HG03378 (cell line): Measurements from ENCODE around the gene MAGEB18.

Source experiments
- ATAC-seq: cut with Tn5 transposase; IDR thresholded peaks from one replicate; pipeline ENCODE4 v1.9.1; 2021; ENCODE audit warnings: mild to moderate bottlenecking, moderate library complexity; ENCODE audit not compliant: unreplicated experiment

Gene MAGEB18

DNA sequence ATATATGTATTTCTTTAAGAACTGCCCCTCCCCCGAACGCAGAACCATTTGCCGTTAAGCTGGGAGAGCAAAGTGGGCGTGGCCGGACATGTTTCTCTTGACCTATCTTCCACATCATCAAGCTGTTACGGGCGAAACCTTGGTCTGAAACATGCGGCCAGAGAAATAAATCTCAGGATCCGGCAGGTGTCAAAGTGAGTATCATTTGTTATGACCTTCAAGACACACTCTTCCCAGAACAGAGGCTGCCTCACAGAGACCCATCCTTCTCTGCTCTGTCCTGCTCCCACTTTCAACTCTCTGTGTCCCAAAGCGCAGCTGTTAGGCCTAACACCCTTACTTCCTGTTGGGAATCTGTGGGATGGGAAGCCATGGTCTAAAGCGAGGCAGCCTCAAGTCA, at the start of gene MAGEB18:
MAGEB18 (plus strand) TSS at position 70 of the 400 bp plus-strand sequence. CDS start 643 bp downstream, outside the sequence.
- no peak for ATAC-seq

DNA sequence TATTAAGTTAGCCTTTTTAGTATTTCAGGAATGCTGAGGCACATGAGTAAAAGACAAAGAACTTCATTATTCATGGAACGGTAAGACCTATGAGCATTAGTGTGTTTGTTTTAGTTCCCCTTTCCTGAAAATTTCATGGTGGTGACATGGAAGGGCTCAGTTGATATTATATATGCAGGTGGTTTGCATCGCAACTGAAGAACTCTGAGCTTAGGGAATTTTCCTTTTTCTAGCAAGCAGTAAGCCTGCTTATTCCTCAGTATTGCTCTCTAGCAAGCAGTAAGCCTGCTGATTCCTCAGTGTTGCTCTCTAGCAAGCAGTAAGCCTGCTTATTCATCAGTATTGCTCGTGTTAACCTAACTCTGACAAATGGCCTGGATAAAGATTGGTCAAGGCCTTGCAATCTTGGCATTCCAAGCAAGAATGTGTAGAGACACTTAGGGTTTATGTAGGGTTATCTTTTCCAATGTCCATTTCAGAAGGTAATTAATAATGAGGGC, 37.7 kb upstream of the MAGEB18 start:
- no peak for ATAC-seq

DNA sequence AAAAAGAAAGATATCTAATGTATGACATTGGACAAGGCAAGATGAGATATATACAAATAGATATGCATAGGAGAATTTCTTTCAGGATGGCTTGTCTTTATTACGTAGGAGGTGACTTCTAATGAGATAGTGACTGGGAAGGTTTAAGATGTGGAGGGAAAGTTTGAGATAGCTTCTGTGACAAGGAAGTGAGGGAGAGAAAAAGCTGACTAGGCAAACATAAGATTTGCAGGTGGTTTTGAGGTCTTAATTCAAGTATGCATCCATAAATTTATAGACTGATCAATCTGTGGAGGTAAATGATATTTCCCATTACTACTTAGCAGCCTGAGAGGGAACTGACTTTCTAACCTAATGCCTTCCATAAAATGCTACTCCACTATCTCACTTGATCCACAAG, 29.0 kb upstream of the MAGEB18 start:
- no peak for ATAC-seq

DNA sequence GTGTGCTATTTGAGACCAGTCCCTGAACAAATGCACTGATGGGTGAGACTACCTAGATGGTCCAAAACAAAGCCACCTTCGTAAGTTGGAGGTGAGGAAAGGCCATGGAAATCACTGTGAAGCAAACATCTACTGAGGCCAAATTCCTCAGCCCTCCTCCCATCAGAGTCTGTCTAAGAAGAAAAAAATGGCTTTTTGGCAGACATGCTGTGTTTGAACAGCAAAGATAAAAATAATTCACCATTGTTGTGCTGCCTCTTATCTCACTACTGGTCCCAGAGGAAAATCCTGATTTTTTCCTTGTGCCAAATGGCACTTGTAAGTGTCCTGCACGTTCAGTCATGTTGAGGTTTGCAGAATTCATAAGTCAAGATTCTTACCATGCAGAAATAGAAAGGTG, 7.9 kb downstream of the MAGEB18 start:
- no peak for ATAC-seq

DNA sequence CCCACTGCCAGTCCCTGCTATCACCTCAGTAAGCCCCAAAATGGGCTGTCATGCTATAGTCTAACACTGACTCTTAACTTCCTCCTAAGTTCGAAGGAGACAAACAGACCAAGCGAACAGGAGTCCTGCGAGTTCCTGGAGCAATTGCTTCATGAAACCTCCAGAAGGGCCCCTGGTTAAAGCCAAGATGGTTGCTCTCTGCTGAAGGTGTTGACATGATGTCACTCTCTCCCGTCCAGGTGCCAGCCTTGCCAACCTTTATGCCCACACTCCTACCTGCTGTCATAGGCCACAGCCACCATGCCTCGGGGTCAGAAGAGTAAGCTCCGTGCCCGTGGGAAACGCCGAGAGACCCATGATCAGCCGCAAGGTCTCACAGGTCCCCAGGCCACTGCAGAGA, 22.2 kb downstream of the MAGEB18 start, which contains the start of gene MAGEB6B:
MAGEB6B (plus strand) TSS at position 301 of the 400 bp plus-strand sequence; CDS start at position 301, 0 bp downstream.
- ATAC-seq = no peak
